Astrocyte of the cerebellum (primary cell): ENCODE results near the gene ZNF443.
A peak's percentile ranks its signal among the peaks of the same experiment; 100 is the strongest.
"Not testable (repeated sequence)": the region's sequence is repeated elsewhere in the genome, so short reads cannot be mapped to it uniquely, and the experiment has no call there.

Experiments
- DNase-seq: peaks from one replicate; pipeline ENCODE4 v3.0.0-alpha.2; 2011; ENCODE audit warnings: low read depth
- H3K4me3 ChIP-seq: 2 replicates; pipeline ENCODE4 v1.5.1; 2011; ENCODE audit warnings: mild to moderate bottlenecking, low read depth, low read length, moderate library complexity
- in situ Hi-C: cut with HindIII; loops from 2 replicates; pipeline ENCODE4 v1.10.0; 2017; ENCODE audit warnings: low sequenced_read_pairs
- TF ChIP-seq, protein P1 (sequence below): IDR thresholded peaks from 2 replicates; pipeline ENCODE4 v1.5.1; 2012; ENCODE audit warnings: low read length, low read depth, moderate library complexity, mild to moderate bottlenecking; ENCODE audit errors: missing control alignments

The ZNF443 gene

DNA sequence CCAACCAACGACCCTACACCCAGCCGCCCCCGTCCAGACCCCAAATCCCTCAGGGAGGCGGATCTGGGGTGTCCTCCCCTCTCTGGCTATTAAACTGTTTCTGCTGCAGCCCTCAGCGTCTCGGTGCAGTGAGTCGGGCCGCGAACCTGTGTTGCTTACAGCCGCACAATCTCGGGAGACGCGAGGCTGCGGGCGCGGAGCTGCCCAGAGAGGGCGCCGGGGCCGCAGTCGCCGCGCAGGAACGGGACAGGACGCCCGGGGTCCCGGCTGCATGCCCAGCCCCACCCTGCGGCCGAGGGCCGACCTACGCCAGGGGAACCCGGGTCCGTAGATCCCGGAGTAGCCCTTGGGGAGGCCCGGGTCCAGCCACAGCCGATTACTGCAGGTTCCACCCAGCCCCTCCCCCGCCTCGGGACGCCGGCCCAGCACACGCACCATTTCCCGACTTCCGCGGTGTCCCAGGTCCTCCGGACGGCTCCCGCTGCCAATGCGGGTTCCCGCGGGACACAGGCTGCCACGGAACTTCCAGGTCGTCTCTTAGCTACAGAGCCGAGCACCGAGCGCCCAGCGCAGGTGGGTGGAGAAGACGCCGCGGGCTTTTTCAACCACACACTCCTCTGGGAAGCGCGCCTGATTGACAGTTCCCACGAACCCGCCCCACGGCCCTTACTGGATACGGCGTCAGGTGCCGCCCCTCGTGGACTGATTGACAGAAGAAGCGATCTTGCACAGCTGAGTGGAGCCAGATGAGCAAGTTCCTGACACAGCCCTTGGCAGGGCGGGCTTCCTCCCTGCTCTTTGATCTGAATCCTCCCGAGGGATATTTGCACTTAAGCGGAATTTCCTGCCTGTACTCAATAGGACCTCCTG, 40.0 kb downstream of the ZNF443 start, which contains the start of gene ZNF799:
TSS of gene ZNF799 (minus strand) at position 639 of the 870 bp plus-strand sequence. CDS start at position 438, 201 bp downstream.
- TF ChIP-seq, protein P1, sequence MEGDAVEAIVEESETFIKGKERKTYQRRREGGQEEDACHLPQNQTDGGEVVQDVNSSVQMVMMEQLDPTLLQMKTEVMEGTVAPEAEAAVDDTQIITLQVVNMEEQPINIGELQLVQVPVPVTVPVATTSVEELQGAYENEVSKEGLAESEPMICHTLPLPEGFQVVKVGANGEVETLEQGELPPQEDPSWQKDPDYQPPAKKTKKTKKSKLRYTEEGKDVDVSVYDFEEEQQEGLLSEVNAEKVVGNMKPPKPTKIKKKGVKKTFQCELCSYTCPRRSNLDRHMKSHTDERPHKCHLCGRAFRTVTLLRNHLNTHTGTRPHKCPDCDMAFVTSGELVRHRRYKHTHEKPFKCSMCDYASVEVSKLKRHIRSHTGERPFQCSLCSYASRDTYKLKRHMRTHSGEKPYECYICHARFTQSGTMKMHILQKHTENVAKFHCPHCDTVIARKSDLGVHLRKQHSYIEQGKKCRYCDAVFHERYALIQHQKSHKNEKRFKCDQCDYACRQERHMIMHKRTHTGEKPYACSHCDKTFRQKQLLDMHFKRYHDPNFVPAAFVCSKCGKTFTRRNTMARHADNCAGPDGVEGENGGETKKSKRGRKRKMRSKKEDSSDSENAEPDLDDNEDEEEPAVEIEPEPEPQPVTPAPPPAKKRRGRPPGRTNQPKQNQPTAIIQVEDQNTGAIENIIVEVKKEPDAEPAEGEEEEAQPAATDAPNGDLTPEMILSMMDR: no peak
- in situ Hi-C loops: no loop called here
- peak; percentile 91 for DNase-seq
- H3K4me3 ChIP-seq: peak within 1 kb of the TSS; percentile 71

DNA sequence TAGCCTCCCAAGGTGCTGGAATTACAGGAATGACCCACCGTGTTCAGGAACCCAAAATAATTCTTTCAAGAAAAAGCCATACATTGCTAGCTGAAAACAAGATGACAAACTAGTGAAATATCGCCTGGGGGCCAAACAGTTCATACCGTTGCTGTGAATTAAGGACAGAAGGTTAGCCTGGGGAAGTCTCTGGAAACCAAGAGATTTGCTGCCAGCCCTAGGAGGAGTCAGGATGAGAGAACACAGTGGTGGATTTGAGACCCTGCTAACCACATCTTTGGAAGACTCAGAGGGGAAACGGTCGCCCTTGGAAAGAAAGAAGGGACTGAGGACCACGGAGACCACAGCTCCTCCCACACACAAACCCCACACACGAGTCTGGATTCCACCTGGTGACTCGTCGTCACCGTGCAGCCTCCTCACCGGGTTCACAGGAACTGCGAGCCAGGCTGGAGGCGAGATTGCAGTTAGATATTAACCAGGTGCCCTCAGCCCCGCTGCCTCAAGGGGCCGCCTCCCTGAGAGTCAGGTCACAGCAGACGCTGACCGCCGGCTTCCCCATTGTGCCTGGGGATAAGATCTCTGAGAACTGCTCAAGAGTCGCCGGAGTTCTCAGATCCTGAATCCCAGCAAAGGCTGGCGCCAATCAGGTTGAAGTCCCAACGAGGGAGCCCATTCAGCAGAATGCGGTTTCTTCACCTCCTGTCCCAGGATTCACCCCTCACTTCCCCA, 40.8 kb downstream of the ZNF443 start:
- in situ Hi-C loops, DNase-seq: not testable (repeated sequence)
- H3K4me3 ChIP-seq: peak overlapping the region; percentile 71

DNA sequence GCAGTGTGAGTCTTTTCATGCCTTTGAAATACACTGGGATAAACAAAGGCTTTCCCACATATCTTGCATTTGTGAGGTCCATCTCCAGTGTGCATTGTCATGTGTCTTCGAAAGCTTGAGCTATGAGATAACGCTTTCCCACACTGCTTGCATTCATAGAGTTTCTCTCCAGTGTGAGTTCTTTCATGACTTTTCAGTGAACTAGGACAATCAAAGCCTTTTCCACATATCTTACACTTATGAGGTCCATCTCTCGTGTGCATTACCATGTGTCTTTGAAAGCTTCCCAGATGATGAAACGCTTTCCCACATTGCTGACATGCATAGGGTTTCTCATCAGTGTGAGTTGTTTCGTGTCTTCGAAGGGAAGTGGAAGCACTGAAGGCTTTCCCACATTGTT, 49.7 kb downstream of the ZNF443 start:
- H3K4me3 ChIP-seq, DNase-seq, in situ Hi-C loops: not testable (repeated sequence)

DNA sequence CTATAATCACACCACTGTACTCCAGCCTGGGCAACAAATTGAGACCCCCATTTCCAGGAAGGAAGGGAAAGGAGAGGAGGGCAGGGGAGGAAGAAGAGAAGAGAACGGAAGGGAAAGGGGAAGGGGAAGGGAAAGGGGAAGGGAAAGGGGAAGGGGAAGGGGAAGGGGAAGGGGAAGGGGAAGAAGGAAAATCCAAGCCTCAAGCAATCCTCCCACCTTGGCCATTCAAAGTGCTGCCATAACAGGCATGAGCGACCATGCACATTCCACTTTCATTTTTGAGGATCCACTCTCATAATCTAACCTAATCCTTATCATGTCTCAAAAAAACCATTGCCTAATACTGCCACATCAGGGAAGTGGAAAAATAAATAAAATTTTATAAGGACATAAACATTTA, 54.5 kb downstream of the ZNF443 start:
- H3K4me3 ChIP-seq, DNase-seq, in situ Hi-C loops: not testable (repeated sequence)

DNA sequence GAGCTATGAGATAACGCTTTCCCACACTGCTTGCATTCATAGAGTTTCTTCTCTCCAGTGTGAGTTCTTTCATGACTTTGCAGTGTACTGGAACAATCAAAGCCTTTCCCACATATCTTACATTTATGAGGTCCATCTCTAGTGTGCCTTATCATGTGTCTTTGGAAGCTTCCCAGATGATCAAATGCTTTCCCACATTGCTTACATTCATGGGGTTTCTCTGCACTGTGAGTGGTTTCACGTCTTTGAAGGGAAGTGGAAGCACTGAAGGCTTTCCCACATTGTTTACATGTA, 60.4 kb downstream of the ZNF443 start:
- in situ Hi-C loops: no loop called here
- H3K4me3 ChIP-seq: no peak overlapping the region
- TF ChIP-seq, protein P1: no peak
- no peak for DNase-seq

DNA sequence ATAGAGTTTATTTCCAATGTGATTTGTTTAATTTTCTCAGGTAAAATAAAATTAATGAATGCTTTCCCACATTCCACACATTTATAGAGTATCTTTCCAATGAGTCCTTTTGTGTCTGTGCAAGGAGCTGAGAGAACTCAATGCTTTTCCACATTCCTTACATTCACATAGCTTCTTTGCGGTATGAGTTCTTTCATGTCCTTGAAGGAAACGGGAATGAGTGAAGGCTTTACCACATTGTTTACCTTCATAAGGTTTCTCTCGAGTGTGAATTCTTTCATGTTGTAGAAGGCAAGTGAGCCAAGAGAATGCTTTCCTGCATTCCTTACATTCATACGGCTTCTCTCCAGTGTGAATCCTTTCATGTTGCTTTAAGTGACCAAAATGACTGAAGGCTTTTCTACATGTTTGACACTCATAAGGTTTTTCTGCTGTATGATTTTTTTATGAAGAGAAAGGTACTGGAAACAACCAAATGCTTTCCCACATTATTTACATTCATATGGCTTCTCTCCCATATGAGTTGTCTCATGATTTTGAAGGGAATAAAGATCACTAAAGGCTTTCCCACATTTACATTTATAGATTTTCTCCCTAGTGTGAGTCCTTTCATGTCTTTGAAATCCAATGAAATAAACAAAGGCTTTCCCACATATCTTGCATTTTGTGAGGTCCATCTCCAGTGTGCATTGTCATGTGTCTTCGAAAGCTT, 60.9 kb downstream of the ZNF443 start:
- in situ Hi-C loops: no loop called here
- TF ChIP-seq, protein P1: no peak
- H3K4me3 ChIP-seq: no peak overlapping the region
- DNase-seq: no peak
